GM04503 (cell line): ENCODE measurements around the gene PGBD5.
"Not testable (repeated sequence)": the region's sequence is repeated elsewhere in the genome, so short reads cannot be mapped to it uniquely, and the experiment has no call there.

Experiments used
- DNase-seq: peaks from one replicate; pipeline ENCODE4 v3.0.0-alpha.2; 2012; ENCODE audit warnings: low read depth

Gene PGBD5

DNA sequence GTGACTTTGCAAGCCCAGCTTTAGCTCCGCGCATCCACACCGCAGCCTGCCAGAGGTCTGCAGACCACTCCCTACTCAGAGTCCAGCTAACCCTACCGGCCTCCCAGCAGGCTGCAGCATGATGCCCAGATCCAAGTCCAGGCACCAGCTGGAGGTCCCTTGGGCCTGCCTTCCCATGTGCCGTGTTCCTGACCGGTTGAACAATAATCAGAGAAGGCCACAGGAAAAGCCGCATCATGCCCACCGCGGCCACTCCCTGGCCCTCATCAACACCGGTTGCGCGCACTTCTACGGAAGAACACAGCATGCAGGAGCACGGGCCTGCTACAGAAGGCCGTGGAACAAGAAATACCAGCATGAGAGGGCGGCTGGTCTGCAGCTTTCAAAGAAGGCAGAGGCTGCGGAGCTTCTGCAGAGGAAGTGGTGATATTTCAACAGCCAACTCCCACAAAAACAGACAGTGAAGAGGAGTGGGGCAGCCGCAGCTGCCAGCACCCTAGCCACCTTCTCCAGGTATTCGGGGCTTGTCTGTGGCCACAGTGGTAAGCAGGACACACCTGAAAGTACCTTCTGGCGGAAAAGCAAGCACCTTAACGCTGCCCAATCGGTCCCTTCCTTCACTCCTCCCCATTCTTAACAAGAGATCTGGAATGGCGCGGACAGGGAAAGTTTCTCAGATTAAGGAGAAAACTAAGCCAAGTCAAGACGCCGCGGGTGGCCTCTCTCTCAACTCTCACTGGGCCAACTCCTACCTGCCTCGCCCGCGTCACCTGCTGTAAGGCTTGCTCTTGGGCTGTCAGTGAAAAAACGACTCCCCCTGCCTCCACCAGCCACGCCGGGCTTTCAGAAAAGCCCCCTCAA lies 1.5 kb downstream of the PGBD5 start:
- no peak for DNase-seq

GRCh38 chr1:230423951-230424350 lies 2.2 kb downstream of the PGBD5 start:
- DNase-seq = no peak

- DNase-seq = no peak
Measured at GRCh38 chr1:230423261-230423660, 2.9 kb downstream of the PGBD5 start.

DNA sequence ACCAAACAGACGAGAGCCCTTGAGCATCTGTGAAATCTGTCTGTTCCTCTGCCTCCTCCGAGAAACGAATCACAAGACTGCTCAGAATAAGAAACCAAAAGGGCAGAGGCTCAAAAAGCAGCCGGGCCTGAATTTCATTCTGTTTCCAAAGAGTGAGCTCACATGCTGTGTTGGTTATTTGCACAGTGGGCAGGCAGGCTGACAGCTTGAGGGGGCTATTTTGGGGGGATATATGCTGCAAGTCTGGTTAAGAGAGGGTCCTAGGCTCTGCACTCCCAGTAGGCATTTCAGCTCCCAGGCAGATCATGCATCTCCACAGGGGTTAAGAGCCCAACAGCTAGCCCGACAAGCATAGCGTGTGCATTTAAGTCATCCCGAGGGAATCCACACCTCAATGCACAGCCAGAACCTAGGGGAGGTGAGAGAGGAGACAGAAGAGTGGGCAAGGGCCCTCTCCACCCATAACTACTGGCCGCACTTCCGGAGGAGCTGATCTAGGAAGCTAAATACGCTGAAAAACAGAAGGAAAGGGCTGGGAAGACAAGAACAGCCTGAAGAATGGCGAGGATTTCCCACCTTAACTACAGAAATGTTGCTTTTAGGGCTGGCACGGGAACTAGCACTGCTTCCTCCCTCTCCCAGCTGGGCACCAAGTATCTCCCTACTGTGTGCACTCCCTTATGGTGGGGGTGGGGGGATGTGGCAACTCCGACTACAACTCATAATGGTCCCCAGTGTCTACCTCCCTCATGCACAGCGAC lies 3.7 kb downstream of the PGBD5 start:
- no peak for DNase-seq

- DNase-seq = no peak
Measured at GRCh38 chr1:230421481-230421880, 4.7 kb downstream of the PGBD5 start.

GRCh38 chr1:230420372-230420771 lies 5.8 kb downstream of the PGBD5 start:
- DNase-seq = not testable (repeated sequence)

- DNase-seq = no peak
Measured at GRCh38 chr1:230416430-230416829, 9.7 kb downstream of the PGBD5 start.

DNA sequence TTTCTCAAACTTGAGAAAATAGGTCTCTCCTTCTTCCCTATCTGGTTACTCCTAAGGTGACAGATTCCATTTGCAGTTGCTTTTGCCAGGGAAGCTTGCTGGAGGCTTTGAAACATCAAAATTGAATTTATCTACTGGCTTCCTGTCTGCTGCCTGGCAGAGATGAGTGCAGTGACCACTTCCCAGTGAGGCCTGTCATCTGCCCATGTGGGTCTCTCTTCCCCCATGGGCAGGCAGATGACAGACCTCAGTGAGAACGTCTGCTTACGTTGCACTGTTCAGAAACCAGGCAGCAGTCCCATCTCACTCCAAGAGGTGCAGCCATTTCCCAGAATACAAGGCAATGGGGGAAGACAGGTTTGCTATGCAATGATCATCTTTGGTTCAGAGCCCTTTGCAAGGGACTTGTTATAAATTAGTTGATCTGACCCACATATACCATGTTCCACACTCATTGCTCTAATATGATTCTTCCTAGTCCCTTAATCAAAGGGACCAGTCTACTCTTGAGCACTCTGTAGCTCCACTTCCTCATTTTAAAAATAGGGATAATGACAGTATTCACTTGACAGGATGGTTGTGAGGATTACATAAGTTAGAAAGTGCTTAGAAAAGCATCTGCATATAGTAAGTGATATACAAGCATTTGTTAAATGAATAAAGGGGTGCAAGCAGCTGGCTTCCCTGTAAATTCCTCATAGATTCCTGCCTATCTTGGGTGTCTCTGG lies 10.6 kb downstream of the PGBD5 start:
- DNase-seq = no peak

- no peak for DNase-seq
Measured at GRCh38 chr1:230414694-230415093, 11.4 kb downstream of the PGBD5 start.

DNA sequence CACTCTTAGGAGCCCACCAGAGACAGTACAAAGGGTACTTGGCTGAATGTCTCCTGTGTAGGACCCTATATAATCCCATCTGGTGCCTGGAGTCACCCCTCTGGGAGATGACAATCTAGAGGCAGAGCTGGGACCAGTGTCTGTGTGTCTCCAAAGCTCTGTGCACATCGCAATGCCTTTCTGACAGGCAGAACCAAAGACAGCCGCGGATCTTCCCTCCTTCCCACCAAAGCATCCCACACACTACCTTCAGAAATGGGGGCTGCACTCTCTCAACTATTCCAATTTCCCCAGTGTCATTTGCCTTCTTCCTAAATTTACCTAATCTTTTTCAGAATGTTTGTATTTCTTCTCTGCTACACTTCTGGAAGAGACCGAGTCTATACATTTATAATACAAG lies 12.0 kb downstream of the PGBD5 start:
- DNase-seq = no peak

DNA sequence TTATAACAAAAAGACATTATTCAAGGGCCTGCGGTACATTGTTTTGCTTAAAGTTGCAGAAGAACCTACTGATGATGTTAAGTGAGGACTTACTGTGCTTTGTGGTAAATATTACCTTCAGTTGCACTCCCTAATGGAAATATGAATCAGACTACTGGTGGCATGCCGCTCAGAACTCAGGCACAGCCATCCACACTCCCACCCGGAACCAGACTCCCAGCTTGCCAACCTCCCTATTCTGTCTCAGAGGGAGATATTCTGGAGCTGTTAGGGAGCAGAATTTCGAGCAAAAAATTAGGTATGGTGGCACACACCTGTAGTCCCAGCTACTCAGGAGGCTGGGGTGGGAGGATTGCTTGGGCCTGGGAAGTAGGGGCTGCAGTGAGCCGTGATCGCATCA lies 13.1 kb downstream of the PGBD5 start:
- DNase-seq = no peak

DNA sequence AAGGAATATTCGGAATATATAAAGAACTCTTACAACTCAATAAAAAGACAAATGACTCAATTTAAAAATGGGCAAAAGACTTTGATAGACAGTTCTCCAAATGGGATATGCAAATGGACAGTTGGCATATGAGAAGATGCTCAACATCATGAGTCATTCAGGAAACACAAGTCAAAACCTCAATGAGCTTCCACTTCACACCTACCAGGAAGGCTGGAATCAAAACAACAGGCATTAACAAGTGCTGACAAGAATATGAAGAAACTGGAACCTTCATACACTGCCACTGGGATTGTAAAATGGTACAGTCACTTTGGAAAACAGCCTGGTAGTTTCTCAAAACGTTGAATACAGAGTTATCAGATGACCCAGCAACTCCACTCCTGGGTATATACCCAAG lies 17.2 kb downstream of the PGBD5 start:
- no peak for DNase-seq

GRCh38 chr1:230407351-230407750 lies 18.8 kb downstream of the PGBD5 start:
- no peak for DNase-seq

DNA sequence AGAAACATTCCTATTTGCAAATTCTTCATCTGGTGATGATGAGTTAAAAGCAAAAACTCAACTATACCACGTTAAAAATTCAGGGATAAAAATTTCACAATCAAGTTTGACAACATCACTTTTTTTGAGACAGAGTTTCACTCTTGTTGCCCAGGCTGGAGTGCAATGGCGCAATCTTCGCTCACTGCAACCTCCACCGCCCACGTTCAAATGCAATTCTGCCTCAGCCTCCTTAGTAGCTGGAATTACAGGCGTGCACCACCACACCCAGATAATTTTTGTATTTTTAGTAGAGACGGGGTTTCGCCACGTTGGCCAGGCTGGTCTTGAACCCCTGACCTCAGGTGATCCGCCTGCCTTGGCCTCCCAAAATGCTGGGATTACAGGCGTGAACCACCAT lies 19.4 kb downstream of the PGBD5 start:
- not testable (repeated sequence) for DNase-seq

DNA sequence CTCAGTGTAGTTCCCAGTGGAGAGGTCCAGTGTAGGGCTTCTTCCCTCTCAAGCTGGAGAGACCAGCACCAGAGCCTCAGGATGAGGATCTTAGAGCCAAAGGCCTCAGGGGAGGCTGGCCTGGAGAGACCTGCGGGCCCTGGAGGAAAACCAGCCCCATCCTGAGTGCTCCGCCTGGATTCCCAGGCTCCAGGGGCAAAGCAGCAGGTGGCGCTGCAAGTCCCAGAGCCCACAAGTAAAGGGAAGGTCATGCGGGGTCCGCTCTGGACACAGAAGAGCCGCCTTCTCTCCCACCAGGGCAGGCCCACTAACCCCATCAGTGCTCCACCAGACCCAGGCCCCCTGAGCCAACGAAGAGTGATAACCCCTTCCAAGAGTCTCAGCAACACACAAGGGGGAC lies 22.7 kb downstream of the PGBD5 start:
- DNase-seq = no peak

DNA sequence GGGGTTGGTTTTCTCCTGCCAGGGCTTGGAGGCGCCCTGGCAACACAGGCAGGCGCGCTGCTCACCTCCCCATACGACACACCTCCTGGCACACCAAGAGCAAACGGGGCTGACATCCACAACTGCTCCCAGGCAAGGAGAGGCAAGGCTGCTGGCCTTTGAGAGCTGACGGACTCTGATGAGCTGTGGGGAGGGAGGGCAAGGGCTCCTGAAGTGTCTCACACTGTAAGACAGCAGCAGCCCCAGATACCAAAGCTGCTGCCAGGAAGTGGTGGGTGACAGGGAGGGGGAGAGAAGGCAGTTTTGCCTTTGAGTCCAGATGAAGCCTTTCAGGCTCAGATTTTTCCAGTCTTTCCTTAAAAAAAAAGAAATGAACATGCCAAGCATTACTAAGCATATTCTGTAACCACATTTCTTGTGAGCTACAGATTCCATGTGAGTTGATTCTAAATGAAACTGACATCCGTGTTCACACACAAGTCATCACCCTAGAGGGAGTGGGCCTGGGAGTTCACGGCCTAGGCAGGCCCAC lies 24.3 kb downstream of the PGBD5 start:
- DNase-seq = no peak

GRCh38 chr1:230401101-230401500 lies 25.0 kb downstream of the PGBD5 start:
- no peak for DNase-seq

- no peak for DNase-seq
Measured at GRCh38 chr1:230400007-230400344, 26.2 kb downstream of the PGBD5 start.

DNA sequence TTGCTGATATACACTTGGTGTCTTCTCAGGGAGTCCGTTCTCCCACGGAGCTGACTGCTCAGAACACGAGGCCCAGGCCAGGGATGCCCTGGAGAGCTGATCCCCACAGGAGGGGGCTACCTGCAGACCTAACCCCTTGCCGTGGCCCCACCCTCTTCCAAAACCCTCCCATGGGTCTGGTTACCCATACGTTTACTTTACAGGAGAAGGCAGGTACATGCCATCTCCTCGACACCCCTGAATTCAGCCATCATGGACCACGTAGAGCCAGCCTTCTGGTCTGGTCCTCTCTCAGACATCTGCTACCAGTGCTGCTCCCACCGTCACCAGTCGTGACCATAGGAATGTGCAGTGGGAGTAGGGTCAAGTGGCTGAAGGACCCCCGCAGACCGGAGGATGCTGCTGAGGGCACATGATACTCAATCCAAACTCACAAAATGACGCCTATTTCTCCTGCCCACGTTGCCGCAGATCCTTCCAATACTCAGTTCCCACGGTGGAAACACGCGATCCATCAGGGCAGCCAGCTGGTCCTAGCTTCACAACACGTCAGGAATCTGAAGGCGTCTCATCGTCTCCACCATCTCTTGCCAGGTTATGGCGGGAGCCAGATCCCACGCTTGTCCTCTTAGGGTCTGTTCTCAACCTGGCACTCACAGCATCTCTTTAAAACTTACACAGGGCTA lies 26.7 kb downstream of the PGBD5 start:
- no peak for DNase-seq

GRCh38 chr1:230398856-230399255 lies 27.3 kb downstream of the PGBD5 start:
- no peak for DNase-seq

GRCh38 chr1:230396966-230397365 lies 29.2 kb downstream of the PGBD5 start:
- DNase-seq = no peak

DNA sequence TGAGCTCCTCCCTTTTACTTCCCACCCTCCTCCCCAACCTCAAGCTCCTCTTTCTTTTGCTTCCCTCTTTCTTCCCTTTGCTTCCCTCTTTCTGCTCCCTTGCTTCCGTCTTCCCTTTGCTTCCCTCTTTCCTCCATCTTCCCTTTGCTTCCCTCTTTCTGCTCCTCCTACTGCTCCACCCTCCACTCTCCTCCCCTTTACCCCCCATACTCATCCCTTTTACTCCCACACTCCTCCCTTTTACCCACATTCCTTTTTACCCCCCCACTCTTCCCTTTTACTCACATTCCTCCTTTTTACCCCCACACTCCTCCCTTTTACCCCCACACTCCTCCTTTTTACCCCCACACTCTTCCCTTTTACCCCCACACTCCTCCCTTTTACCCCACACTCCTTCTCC lies 30.2 kb downstream of the PGBD5 start:
- DNase-seq = no peak
